GM18498 (cell line): ENCODE results near the gene LRFN2.

ENCODE experiments used
- ATAC-seq: cut with Tn5 transposase; IDR thresholded peaks from one replicate; pipeline ENCODE4 v1.9.1; 2021; ENCODE audit warnings: mild to moderate bottlenecking, moderate library complexity; ENCODE audit not compliant: unreplicated experiment

Gene LRFN2

DNA sequence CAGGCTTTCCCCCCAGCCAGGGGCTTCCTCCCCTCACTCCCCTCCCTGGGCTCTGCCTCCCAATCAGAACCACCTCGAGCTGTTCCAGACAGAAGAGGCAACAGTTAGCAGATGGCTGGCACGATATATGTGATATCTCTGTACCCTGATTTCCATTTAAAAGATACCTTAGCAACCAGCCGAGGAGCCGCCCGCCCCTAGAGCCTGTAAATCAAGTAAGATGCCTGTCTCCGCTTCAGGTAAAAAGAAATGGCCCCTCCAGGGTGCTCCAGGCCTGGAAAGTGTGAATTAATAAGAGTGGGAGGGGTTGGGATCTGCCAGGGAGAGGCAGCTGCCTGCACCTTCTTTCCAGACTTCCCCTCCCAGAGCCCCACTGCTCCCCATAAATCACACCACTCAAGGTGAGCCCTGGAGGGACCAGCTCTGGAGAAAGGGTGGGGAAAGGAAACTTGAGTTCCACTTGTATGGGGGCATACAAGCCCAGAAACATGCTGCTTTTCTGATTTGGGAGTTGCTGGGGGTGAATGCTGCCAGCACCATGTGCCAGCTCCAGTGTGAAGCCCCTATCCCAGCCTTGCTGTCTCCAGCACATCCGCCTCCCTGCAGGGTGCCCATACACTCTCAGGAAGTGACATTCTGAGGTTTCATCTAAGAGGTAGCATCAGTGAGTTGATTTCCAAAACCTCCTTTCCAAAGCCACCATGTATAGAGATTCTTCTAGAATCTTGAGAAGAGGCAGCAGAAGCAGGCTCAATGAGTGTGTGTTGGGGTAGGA is 148.0 kb downstream of the LRFN2 start:
- no peak for ATAC-seq

DNA sequence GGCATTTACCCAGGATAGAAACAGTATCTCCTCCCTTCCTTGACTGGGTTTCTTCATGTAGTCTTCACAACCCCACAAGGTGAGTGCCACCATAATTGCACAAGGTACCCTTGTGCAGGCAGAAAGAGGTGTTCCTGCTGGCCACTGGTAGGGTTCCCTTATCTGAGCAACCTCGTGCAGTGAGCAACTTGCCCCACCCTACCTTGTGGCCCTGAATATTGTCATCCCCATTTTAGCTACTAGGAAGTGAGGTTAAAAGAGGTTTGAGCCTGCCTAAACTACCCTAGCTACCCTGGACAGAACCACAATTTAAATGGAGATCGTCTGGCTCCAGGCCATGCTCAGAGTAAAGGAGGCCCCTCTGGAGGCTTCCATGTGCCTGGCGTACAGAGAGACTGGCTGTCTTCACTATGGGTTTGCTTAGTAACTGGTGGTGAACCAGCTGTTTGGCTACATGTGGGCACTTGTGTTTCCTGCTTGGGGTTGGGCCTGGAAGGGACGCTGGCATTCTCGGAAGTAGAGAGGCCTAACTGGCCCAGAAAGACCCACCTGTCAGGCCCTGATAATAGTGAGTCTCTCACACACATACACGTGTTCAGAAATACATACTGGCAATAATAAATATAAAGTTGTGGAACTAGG is 148.8 kb downstream of the LRFN2 start:
- no peak for ATAC-seq

DNA sequence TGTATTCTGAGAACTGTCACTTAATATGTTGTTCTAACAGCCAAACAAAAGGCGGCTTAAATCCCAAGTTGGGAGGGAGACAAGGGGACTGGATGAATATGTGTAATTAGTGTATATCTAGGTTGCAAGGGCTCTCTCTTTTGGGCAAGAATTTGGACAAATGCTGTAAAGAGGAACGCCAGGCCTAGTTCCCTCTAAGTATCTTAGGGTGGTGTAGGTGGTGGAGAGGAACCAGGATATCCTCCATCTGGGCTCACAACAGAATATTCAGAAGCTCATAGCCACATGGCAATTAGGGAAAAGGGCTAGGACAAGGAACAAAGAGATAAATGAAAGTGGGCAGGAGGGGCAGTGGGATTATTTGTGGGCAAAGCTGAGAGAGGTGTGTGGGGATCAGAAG is 149.5 kb downstream of the LRFN2 start:
- ATAC-seq = no peak

DNA sequence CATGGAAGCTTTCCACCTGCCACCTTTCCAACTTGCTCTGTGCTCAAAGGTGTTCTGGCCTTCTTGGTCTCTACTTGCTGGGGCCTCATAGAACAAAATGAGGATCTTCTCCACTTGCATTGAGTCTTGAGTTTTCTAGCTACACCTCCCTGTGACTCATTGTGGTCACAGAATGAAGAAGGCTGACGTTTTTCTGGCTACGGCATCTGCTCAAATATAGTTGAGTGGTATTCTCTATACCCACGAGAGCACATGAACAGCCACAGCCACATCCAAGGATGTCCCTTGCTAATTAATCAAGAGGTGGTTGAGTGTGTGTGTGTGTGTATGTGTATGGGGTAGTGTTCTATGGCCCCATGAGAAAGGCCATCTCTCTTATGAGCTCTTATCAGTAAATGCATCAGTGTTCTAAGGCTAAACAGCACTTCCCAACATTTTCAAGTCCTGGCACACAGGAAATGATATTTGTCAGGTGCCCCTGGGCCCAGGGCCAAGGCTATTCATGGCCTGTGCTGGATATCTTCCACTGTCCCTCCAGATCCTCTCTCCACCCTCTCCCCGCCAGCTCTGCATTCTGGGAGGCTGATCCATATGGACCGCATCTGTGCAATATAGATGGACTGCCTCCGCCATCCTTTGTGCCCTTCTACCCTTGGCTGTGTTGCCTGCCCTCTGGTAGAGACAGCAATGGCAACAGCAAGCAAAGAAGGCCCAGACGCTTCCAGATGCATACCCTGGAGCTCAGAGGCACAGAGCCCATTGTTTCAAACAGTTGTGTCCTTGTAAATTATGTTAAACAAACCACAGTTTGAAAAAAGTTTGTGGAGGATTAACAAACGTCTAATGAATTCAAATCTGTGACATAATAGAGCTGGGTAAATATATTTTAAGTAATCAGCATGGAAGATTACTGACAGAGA is 150.2 kb downstream of the LRFN2 start:
- ATAC-seq = no peak

DNA sequence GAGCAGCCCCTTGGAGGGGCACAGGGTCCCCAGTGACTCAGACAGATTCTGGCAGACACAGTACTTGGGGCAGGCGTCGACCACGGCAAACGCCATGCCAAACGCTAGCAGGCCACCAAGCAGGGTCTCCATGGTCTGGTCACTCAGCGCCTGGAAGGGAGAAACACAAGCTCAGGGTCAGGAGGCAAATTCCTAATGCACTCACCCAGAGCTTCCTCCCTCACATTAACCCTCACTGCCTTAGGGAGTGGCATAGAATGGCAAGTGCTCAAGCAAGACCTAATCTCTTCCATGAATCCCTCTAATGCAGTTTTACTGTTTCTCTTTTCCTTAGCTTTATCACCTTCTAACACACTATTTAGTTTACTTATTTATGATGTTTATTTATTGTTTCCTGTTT is 154.2 kb downstream of the LRFN2 start:
- no peak for ATAC-seq

DNA sequence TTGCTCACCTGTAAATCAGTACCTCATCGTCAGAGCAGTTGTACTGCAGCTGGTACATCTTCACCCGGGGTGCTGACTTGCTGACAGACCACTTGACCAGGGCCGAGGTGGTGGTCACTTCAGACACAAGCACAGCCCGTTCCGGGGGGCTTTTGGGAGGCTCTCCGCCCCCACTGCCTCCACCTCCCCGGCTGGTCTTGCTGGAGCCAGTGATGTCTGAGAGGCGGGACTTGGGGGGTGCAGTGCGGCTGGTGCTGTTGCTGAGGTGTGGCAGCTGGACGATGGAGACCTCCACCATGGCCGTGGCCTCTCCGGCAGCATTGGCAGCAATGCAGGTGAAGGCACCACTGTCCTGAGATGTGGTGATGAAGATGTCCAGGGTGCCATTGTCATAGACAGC is 155.5 kb downstream of the LRFN2 start:
- ATAC-seq = no peak

DNA sequence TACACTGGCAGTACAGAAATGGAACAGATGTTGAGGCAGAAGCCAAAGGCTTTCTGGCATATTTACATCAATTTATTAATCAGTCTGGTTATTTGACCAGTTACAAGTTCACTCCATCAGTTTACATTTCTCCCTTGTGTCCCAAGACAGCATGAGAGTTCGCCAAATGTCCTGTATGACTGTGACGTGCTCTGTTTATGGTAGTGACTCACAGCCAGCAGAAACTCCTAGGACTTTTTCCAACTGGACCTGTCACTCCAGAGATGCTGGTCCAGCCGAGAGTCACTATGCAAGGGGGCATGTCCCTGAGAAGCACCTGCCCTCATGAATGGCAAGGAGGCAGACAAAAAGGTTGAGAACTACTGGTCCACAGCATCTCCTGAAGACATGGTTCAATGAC is 160.0 kb downstream of the LRFN2 start:
- no peak for ATAC-seq

DNA sequence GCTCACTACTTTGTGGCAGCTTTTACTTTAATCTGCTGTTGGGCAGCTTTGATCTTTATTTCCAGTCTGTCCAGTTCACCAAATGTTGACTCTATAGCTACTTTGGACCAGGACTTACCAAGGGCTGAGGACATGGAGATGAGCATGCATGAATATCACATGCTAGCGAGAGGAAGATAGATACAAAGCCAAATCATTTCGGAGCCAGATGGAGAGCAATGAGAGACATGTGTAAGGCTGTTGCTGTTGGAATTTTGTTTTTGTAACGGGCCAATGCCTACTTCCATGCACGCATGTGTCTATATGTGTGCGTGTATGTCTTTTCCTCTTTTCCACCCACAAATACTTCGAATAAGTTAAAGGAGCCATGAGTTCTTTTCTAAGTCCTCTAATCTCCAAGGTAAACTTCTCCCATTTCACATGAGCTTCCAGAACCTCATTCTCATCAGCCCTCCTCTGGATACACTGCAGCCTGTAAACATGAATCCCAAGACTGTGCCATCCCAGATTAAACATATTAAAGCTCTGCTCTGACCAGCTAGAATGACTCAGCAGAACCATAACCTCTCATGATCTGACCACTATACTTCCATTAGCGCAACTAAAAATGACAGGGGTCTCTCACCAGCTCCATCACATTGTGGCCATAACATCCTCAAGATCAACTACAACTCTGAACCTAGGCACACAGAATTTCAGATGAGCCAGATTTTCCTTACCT is 160.7 kb downstream of the LRFN2 start:
- ATAC-seq = no peak

DNA sequence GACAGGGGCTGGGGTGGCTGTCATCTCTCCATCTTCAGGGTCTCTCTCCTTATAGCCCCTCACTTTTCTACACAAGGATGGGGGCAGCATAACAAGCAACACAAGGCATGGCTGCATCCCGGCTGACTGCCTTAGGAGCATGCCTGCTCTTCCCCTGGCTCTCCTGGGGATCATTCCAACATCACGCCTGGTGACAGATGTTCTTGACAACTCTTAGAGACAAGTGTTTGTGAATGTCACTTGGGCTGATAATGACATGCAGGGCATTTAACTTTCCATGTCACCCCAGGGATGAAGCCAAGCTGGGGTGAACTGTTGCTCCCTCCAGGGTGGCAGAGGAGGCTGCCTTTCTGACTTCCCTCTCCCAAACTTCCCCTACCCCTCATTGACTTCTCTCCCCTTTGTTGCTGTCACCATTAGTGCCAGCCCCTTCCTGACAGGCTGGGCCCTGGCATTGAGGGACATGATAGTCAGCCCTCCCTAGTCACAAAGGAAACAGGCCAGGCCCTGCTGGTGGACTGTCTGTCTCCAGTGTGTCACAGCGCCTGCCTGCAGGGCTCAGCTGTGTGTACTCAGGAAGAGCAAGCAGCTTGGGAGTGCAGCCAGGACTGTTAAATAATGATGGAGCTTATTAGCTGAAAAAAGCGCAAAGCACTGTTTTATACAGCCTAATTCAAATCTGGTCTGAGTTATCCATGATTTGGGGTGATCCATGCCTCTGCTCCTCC is 161.8 kb downstream of the LRFN2 start:
- no peak for ATAC-seq

DNA sequence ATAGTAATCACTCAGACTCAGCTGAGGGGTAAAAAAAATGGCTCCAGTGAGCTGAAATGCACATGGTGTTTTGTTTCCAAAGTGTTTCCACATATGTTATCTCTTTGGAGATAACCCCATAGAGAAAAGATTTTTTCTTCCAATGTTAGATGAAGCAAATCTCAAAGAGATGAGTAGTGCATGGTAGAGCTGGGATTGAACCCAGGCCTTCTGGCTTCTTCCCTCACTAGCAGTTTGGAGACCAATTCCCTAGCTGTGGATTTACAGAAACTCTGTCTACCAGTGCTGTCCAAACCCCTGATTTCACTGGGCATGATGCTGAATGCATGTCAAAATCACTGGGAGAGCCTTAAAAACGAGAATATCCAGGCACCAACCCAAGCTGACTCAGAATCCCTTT is 165.1 kb downstream of the LRFN2 start:
- no peak for ATAC-seq

DNA sequence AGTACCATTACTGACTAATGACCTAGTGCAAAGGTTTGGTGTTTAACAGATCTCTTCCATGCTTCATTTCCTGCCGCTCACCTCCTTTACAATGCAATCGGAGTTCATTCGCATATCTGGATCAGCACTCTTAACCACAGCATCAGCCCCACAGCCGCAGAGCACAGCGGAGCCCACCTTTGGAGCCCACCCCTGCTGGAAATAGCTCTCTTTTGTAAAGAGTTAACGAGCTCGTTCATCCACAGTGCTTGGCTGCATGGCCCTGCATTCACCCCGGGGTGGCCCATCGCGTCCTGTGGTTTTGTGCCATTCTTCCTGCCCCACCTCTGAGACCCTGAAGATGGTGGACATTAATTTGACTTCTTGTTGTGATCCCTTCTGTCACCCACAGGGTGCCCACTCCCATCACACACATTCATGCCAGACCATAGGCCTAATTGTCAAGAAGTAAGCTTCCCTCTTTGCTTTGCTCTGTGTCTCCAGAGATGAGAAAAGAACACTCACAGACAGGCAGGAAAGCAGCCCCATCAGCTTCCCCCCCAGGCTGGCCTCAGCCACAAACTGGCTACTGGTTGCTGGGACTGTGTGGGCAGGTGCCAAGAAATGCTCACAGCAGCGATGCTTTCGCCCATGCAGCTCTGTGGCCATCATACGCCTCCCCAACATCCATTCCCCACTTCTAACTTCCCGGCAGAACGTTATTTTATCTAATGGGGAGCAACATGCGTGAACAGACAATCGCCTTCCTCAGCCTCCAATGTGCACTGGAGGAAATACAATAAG is 167.0 kb downstream of the LRFN2 start:
- no peak for ATAC-seq

DNA sequence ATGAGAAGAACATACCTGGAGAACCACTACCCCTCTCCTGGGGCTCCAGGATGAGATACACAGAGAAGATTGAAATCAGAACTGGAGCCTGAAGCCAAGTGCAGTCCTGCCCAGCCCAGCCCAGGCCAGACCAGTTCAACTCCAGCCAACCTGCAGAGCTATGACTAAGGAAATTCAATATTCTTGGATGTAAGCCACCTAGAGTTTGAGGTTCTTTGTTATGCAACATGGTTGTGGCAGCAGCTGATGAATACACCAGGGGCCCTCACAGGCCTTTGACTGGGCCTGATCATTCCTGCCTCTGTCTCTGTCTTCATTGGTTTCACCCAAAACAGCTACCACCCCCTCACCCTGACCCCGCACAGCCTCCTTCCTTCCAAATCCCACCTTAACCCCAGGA is 167.8 kb downstream of the LRFN2 start:
- ATAC-seq = no peak

DNA sequence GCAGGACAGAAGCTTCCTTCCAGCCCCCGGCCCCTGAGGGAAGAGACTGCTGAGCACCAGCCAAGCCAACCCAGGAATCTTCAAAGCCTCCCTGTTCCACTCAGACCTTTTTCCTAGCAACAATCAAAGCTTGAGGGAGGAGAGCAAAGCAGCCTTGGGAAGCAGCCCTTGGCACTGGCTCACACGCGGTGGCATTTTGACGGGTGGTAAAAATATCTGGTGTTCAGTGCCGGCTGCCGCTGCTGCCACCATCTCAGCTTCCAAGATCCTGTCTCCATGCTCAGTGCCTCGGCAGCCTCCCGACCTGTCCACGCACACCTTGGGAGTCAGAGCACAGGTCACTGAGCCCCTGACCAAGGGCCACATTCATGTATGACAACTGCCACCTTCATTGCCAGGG is 170.1 kb downstream of the LRFN2 start:
- no peak for ATAC-seq

DNA sequence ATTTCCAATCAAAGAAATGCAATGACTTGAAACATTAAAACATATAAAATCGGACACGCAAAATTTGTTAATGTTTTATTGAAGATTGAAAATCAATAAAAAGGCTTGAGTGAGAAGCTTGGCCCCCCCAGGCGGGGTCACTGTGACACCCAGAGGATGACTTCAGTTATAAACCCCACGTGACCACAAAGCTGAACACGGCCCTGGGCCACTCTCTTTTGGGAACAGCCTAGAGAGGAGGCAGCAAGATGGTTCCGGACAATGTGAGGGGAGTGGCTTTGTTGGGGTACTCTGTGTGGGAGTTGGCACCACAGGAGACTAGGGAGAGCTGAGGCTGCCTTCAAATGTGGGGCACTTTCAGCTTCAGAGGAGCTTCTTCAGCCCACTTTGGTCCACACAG is 172.5 kb downstream of the LRFN2 start:
- no peak for ATAC-seq

DNA sequence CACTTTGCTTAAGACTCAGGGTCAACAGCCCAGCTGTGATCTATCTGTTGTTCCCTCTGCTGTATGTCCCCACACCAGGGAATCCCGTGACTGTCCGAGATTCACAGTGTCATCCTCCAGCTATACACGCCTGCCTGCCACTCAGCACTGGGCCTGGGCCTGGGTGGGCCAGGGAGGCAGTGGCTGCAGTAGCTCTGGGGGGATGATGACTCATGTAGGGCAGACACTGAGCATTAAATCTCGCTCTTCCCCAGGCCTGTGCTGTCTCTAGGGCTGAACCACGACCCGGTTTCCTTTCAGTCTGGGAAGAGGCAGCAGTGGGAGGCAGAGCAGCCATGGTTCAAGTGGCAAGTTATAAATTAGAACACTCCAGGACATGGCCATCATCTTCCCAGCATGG is 173.9 kb downstream of the LRFN2 start:
- no peak for ATAC-seq

DNA sequence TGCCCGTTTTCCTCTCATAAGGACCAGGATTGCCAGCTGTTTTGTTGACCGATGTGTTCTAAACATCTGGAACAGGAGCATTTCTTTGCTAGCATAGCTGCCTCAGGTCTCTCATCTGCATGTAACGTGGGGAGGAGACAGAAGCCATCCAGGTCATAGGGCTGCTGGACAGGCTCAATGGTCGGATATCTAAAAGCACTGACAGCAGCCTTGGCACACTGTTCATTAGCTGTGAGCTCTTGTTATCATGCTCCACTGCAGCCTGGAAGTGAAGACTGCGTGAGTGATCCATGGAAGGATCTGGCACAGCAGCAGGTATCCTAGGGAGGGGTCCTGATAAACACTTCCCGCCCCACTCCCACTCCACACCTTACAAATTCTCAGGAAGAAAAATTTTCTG is 175.3 kb downstream of the LRFN2 start:
- ATAC-seq = no peak

DNA sequence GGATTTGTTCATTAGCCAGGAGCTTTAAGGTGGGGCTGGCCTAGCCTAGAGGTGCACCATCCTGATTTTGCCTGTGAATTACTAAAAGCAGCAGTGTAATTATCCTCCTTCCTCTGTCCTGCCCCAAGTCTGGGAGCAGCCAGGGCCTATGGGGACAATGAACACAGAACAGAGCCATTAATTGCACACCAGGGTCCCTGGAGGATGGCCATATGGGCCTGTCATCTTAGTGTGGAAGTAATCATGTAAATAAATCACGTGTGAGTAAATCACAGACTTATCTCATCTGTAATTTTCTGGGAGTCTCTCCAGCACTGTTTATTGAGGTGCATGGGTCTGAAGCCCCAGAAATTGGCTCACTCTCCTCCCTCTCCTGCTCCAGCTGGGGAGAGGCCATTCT is 176.3 kb downstream of the LRFN2 start:
- no peak for ATAC-seq

DNA sequence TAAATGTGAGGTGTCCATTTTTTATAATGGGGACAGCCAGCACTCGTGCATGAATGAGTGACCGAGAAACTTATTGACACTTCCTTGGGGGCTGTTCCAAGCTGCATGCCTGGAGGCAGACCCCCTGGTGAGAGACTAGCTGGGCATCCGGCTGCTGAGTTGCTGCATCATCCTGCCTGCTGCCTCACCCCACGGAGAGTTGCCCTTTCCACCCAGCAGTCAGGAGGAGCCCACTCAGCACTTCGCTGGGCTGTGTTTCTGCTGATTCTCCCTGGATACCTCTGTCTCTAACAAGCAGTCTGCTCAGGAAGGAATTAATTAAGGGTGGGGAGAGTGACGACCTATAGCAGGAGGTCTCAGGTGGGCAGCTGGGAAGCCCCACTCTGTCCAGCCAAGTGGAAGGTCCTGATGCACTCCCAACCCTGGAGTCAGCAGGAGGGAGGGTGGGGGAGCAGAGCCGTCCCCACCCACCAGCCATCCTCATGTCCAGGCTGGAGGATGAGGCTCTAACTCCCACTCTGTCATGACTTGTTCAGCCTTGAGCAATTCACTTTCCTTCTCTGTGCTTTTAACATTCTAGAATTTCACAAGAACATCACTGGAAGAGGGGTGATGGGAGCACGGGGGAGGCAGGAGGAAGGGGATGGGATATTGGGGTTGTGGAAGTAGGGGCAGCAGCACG is 177.3 kb downstream of the LRFN2 start:
- no peak for ATAC-seq
